NOMO-1 treated with dmso at 0.1 percent for 144 hours (cell line): ENCODE measurements around the gene ILRUN.
"Not testable (repeated sequence)": the region's sequence is repeated elsewhere in the genome, so short reads cannot be mapped to it uniquely, and the experiment has no call there.

Source experiments
- DNase-seq: peaks from one replicate; lab custom pipeline; 2025; ENCODE audit not compliant: unreplicated experiment; lab: John Stamatoyannopoulos, UW

Gene ILRUN

GRCh38 chr6:34697904-34698559 lies 1.5 kb upstream of the ILRUN start:
- DNase-seq: no peak

- DNase-seq: no peak
Observed at GRCh38 chr6:34697544-34697836, 923 bp upstream of the ILRUN start.

DNA sequence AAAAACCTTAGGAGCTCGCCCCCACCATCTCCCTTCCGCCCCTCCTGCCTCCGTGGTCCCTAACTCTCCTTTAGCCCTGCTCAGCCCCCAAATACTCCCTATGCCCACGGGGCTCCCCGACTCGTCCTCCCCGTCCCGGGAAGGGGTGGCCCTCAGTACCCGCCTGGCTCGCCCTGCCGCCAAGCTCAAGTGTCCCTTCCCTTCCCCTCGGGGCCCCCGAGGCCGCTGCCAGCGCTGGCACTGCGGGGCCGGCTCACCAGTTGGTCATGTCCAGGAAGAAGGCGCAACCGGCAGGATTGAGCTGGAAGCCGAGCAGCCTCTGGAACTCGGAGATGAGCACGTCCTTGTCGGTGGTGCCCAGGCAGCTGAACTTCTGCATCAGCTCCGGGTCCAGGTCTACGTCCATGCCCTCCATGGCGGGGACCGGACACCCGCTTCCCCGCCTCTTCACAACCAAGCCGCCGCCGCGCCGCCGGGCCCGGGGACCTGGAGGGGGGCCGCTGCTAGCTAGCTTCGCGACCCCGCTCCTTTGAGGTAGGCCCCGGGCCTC lies 303 bp downstream of the ILRUN start:
- no peak for DNase-seq

GRCh38 chr6:34695729-34696188 lies 808 bp downstream of the ILRUN start:
- no peak for DNase-seq

GRCh38 chr6:34692280-34692679 lies 4.3 kb downstream of the ILRUN start:
- no peak for DNase-seq

DNA sequence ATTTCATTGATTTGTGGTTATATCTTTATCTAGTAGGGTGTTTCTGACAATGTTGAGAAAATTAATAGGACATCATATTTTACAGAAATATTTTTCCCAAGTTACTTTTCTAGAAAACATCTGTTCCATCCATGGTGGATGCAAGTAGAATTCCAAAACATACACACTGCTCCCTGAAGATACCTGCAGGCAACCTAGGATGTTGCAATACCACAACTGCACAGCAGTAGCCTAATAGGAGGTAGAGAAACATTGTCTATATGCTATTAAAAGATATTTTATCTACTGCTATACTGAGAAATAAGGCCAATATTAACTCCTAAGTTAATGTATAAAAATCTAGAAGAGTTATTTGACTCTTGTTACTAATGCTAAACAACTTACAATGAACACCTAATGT lies 6.8 kb downstream of the ILRUN start:
- no peak for DNase-seq

- no peak for DNase-seq
Observed at GRCh38 chr6:34688956-34689355, 7.6 kb downstream of the ILRUN start.

DNA sequence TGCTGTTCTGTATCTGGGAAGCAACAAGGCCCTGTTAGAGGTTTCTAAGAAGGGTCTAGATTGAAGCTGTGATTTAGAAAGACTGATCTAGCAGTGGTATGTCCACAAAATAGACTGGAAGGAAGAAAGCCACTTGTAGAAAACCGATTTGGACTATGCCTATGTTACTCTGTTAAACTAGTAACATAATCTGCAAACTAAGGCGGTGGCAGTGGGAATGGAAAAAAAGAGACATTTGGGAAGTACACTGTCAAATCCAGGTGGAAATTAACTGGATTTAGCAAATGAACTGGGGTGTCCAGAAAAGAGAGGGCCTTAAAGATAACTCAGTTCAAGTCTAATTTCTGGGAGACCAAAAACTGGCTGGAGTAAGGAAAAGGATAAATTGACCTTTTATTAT lies 11.6 kb downstream of the ILRUN start:
- DNase-seq: no peak

DNA sequence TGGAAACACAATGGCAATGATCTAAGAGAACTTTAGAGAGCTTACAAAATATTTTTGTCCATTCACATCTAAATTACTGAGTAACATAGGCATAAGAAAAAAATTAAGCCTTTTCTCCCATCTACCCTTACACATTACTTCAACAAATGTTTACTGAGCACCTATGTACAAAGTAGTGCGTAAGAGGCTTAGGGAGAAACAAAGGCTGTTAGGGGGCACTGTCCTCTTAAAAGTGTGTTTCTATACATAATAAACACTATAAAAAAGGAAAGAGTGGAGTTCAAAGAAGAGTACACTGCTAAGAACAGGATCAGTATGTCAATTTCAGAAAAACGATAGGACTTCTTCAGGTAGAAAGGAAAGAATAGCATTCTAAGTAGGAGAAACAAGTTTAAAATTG lies 12.2 kb downstream of the ILRUN start:
- DNase-seq: no peak

DNA sequence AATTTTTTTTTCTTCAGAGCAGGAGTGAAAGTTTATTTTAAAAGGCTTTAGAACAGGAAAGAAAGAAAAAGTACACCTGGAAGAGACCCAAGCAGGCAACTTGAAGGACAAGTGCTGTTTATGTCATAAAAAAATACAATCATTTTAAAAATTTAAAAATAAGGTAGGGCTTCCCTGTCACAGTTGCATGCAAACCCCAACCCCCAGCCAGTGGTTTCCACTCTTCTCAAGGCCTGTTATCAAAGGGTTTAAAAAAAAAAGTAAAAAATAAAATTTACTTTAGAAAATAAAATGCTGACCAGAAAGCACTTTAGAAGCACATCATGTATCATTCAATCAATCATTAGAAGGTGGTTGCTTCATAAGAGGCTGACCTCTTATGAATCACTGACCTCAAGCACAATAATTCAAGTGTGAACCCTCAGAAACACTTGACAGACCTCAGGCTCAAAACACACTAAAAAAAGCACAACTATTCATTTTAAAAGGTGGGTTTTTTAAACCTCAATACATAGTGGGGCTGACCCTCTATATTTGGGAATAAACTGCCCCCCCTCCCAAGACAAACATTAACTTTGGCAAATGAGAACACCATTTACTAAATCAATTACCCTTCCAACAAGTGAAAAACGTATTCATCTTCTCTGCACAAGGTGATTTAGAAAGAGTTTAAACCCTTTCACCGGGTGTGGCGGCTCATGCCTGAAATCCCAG lies 15.6 kb downstream of the ILRUN start:
- no peak for DNase-seq

- not testable (repeated sequence) for DNase-seq
Observed at GRCh38 chr6:34680313-34680712, 16.3 kb downstream of the ILRUN start.

DNA sequence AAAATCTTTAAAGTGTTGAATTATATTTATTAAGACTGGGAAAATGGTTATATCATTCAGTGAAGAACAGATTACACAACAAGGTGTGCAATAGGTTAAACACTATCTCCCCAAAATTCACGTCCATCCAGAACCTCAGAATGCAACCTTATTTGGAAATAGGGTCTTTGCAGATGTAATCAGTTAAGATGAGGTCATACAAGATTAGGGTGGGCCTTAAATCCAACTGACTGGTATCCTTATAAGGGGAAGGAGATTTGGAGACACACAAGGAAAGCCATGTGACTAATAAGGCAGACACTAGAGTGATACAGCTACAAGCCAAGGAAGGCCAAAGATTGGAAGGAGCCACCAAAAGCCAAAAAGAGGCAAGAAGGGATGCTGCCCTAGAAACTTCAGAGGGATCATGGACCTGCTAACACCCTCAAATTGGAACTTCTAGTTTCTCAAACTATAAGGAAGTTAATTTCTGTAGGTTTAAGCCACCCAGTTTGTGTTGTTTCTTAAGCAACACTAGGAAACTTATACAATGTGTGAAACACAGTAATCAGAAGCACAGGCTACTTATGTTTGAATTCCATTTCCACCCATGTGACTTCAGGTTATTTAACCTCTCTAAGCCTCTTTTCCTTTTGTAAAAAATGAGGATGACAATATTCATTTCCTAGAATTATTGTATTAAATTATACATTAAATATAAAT lies 16.9 kb downstream of the ILRUN start:
- DNase-seq: no peak

- no peak for DNase-seq
Observed at GRCh38 chr6:34676140-34676539, 20.4 kb downstream of the ILRUN start.

DNA sequence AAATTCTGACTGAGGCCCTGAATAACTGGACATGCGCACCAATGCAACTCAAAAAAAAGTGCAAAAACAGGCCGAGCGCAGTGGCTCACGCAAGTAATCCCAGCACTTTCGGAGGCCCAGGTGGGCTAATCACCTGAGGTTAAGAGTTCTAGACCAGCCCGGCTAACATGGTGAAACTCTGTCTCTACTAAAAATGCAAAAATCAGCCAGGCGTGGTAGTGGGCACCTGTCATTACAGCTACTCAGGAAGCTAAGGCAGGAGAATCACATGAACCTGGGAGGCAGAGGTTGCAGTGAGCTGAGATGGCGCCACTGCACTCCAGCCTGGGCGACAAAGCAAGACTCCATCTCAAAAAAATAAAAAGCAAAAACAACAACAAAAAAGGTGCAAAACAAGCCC lies 21.6 kb downstream of the ILRUN start:
- not testable (repeated sequence) for DNase-seq

GRCh38 chr6:34674268-34674639 lies 22.3 kb downstream of the ILRUN start:
- DNase-seq: no peak

DNA sequence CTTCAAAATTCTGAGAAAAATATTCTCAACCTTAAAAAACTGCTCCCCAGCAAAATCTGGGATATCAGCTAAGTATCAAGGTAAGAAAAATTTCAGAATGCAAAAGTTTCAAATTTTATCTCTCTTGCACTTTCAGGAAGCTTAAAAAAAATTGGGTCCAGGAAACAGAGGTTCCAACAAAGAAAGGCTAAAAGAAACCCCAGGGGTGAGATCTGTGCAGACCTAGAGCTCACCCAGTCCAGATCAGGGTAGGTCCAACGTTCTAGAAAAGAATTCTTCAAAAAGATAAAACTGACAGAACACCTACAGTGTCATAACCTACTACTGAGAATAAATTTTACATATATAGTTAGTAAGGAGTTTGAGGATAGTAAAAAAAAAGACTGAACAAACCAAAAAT lies 23.5 kb downstream of the ILRUN start:
- no peak for DNase-seq

DNA sequence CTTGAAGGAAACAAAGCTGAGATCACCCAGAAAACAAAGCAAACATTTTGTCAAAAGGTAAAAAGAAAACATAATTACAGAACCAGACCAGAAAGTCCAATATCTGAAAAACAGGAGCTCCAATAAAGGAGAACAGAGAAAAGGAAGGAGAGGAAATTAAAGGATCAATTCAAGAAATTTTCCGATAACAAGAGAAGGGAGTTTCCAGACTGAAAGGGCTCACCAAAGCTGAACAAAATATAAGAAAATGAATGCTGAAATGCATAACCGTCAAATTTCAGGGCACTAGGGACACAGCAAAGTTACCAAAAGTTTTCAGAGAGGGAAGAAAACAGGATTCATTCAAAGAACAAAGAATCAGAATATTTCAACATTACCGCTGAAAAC lies 23.9 kb downstream of the ILRUN start:
- no peak for DNase-seq

GRCh38 chr6:34671801-34672656 lies 24.5 kb downstream of the ILRUN start:
- peak; percentile 30 for DNase-seq

- DNase-seq: no peak
Observed at GRCh38 chr6:34671367-34671766, 25.2 kb downstream of the ILRUN start.

- not testable (repeated sequence) for DNase-seq
Observed at GRCh38 chr6:34668799-34669198, 27.8 kb downstream of the ILRUN start.
